Renal cortex interstitium (tissue), 15 donors: ENCODE results near the gene RBM12. TPM values are rescaled to one million over a fixed set of nuclear protein-coding genes. Genes with fewer than 3 reads are reported as not detected.
A peak's percentile ranks its signal among the peaks of the same experiment; 100 is the strongest.
"Not testable (repeated sequence)": the region's sequence is repeated elsewhere in the genome, so short reads cannot be mapped to it uniquely, and the experiment has no call there.

Experiments
- DNase-seq, 11 donors: peaks; one replicate each; pipeline ENCODE4 v3.0.0-alpha.2; 2013; ENCODE audit warnings: low read depth in 9 of 11, low spot score in 4 of 11; ENCODE audit errors: extremely low read depth in 1 of 11
- long read RNA-seq, 16 experiments: transcript quantifications; one replicate each; lab custom pipeline, GENCODE V29; 2026
- polyA plus RNA-seq, 3 donors: library from polyadenylated mRNA; unstranded; fragments of 120-200 nt; gene quantifications; one replicate each; pipeline ENCODE4 v1.2.1, GENCODE V29; 2013; ENCODE audit not compliant: insufficient read length in 3 of 3

Gene RBM12
- 100 to 1,000 TPM in 1 of 3 donors, 10 to 100 TPM in 2; 93.6 to 113 (median 95.4) TPM for polyA plus RNA-seq
- long read RNA-seq, donor 1, full-length matches to known transcripts = 33 of 33 reads
- long read RNA-seq, donor 1, partial matches to known transcripts = 0 of 33 reads
- long read RNA-seq, donor 1, other reads (novel, unspliced or antisense) = 0 of 33 reads
- long read RNA-seq, donor 2, full-length matches to known transcripts = 47 of 47 reads
- long read RNA-seq, donor 2, partial matches to known transcripts = 0 of 47 reads
- long read RNA-seq, donor 2, other reads (novel, unspliced or antisense) = 0 of 47 reads
- long read RNA-seq, donor 3, full-length matches to known transcripts = 85 of 90 reads
- long read RNA-seq, donor 3, partial matches to known transcripts = 5 of 90 reads
- long read RNA-seq, donor 3, other reads (novel, unspliced or antisense) = 0 of 90 reads
- long read RNA-seq, donor 4, full-length matches to known transcripts = 55 of 66 reads
- long read RNA-seq, donor 4, partial matches to known transcripts = 11 of 66 reads
- long read RNA-seq, donor 4, other reads (novel, unspliced or antisense) = 0 of 66 reads
- long read RNA-seq, donor 5, full-length matches to known transcripts = 122 of 148 reads
- long read RNA-seq, donor 5, partial matches to known transcripts = 26 of 148 reads
- long read RNA-seq, donor 5, other reads (novel, unspliced or antisense) = 0 of 148 reads
- long read RNA-seq, donor 6, full-length matches to known transcripts = 68 of 79 reads
- long read RNA-seq, donor 6, partial matches to known transcripts = 11 of 79 reads
- long read RNA-seq, donor 6, other reads (novel, unspliced or antisense) = 0 of 79 reads
- long read RNA-seq, donor 7, full-length matches to known transcripts = 55 of 60 reads
- long read RNA-seq, donor 7, partial matches to known transcripts = 5 of 60 reads
- long read RNA-seq, donor 7, other reads (novel, unspliced or antisense) = 0 of 60 reads
- long read RNA-seq, donor 8, full-length matches to known transcripts = 60 of 68 reads
- long read RNA-seq, donor 8, partial matches to known transcripts = 8 of 68 reads
- long read RNA-seq, donor 8, other reads (novel, unspliced or antisense) = 0 of 68 reads
- long read RNA-seq, donor 9, full-length matches to known transcripts = 84 of 84 reads
- long read RNA-seq, donor 9, partial matches to known transcripts = 0 of 84 reads
- long read RNA-seq, donor 9, other reads (novel, unspliced or antisense) = 0 of 84 reads
- long read RNA-seq, donor 10, full-length matches to known transcripts = 54 of 60 reads
- long read RNA-seq, donor 10, partial matches to known transcripts = 6 of 60 reads
- long read RNA-seq, donor 10, other reads (novel, unspliced or antisense) = 0 of 60 reads
- long read RNA-seq, donor 11, full-length matches to known transcripts = 40 of 40 reads
- long read RNA-seq, donor 11, partial matches to known transcripts = 0 of 40 reads
- long read RNA-seq, donor 11, other reads (novel, unspliced or antisense) = 0 of 40 reads
- long read RNA-seq, donor 12, full-length matches to known transcripts = 15 of 15 reads
- long read RNA-seq, donor 12, partial matches to known transcripts = 0 of 15 reads
- long read RNA-seq, donor 12, other reads (novel, unspliced or antisense) = 0 of 15 reads
- long read RNA-seq, donor 13, full-length matches to known transcripts = 95 of 102 reads
- long read RNA-seq, donor 13, partial matches to known transcripts = 7 of 102 reads
- long read RNA-seq, donor 13, other reads (novel, unspliced or antisense) = 0 of 102 reads
- long read RNA-seq, donor 14, full-length matches to known transcripts = 41 of 41 reads
- long read RNA-seq, donor 14, partial matches to known transcripts = 0 of 41 reads
- long read RNA-seq, donor 14, other reads (novel, unspliced or antisense) = 0 of 41 reads
- long read RNA-seq, donor 15, full-length matches to known transcripts = 48 of 48 reads
- long read RNA-seq, donor 15, partial matches to known transcripts = 0 of 48 reads
- long read RNA-seq, donor 15, other reads (novel, unspliced or antisense) = 0 of 48 reads
- long read RNA-seq, donor 16, full-length matches to known transcripts = 149 of 176 reads
- long read RNA-seq, donor 16, partial matches to known transcripts = 27 of 176 reads
- long read RNA-seq, donor 16, other reads (novel, unspliced or antisense) = 0 of 176 reads

- DNase-seq = peak; percentile 89 to 94 (median 91)
These were observed at the start of gene RBM12, which contains the start of gene CPNE1 for GRCh38 chr20:35664466-35665206. TSS of gene RBM12 (minus strand) at chr20:35664900. CDS start at chr20:35655322, 9,578 bp downstream. TSS of gene CPNE1 (minus strand) at chr20:35664900. CDS start at chr20:35632923, 31,977 bp downstream.

GRCh38 chr20:35714127-35714526, 49.4 kb upstream of the RBM12 start:
- no peak for DNase-seq

GRCh38 chr20:35713120-35713519, 48.4 kb upstream of the RBM12 start:
- not testable (repeated sequence) for DNase-seq

DNA sequence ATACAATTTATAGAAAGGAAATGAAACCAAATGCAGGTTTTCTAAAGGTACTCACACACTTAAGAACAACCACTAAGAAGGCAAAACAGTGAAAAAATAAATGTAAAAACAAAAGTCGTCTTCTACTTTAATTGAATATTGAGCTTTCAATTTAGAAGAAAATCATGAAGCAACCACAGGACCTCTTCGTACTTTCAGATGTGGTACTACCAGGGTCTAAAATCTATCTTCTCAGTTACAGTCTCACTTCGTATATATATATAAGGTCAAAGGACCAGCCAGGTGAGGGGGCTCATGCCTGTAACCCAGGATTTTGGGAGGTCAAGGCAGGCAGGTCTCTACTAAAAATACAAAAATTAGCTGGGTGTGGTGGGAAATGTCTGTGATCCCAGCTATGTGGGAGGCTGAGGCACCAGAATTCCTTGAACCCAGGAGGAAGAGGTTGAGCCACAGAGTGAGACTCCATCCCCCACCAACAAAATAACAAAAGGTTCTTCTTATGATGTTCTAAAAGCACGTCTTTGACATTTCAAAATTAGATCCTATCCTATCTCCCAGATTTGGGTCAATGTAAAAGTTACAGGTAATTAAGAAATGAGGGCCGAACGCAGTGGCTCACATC, 47.0 kb upstream of the RBM12 start:
- DNase-seq = no peak

GRCh38 chr20:35710884-35711587, 46.3 kb upstream of the RBM12 start:
- DNase-seq = no peak

GRCh38 chr20:35710039-35710438, 45.3 kb upstream of the RBM12 start:
- no peak for DNase-seq

DNA sequence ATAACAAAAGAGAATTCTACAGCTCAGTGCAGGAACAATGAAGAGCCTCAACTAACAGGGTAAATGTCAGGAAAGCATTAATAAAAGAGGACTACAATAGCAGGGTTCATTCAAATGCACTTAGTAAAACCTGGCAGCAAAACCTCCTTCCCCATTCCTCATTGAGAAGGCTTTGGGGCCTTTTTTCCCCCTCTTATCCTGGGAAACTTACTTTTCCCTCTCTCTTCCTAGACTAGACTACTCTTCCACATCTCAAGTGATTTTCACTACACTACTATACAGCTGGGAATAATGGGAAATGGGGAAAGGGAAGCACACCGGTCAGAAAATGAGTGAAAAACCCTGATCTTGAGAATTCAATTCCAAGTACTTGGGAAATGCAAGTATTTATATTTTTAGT, 44.6 kb upstream of the RBM12 start:
- DNase-seq = no peak

GRCh38 chr20:35708502-35708901, 43.8 kb upstream of the RBM12 start:
- no peak for DNase-seq

GRCh38 chr20:35706591-35707529, 42.2 kb upstream of the RBM12 start:
- DNase-seq = not testable (repeated sequence)

DNA sequence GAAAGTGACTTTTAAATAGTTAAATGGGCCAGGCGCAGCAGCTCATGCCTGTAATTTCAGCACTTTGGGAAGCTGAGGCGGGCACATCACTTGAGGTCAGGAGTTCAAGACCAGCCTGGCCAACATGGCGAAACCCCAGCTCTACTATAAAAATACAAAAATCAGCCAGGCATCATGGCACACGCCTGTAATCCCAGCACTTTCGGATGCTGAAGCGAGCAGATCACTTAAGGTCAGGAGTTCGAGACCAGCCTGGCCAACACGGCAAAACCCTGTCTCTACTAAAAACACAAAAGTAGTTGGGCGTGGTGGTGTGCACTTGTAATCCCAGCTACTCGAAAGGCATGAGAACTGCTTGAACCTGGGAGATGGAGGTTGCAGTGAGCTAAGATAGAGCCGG, 41.2 kb upstream of the RBM12 start:
- not testable (repeated sequence) for DNase-seq

DNA sequence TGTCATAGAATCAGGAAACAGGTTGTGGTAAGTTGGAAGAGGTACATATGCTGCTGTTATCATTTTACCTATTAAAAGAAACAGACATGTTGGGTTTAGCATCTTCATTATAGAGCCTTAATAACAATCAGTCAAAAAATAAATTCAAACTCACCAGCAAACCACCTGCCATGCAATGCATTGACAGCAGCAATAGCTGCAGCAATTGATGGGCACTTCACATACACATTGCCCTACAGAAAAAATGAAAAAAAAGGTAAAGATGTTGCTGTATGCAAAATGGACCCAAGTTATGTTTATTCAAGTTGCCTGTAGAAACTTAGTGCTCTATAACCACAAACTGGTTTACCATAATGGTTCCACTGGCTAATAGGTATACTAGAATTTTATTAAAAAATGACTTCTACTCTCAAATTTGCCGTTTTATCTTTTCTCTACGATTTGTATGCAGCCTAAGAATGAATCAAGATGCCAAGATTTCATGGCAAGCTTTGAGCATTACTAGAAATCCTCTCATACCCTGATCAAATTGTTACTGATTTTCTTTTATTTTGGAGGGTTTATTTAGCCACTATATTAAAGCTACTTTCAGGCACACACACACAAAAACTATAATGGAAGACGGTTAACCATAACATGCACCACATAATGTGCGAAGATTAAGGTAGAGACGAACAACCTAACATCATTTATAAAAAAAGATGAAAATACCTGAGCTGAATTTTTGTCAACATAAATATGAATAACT, 40.0 kb upstream of the RBM12 start:
- DNase-seq = no peak

DNA sequence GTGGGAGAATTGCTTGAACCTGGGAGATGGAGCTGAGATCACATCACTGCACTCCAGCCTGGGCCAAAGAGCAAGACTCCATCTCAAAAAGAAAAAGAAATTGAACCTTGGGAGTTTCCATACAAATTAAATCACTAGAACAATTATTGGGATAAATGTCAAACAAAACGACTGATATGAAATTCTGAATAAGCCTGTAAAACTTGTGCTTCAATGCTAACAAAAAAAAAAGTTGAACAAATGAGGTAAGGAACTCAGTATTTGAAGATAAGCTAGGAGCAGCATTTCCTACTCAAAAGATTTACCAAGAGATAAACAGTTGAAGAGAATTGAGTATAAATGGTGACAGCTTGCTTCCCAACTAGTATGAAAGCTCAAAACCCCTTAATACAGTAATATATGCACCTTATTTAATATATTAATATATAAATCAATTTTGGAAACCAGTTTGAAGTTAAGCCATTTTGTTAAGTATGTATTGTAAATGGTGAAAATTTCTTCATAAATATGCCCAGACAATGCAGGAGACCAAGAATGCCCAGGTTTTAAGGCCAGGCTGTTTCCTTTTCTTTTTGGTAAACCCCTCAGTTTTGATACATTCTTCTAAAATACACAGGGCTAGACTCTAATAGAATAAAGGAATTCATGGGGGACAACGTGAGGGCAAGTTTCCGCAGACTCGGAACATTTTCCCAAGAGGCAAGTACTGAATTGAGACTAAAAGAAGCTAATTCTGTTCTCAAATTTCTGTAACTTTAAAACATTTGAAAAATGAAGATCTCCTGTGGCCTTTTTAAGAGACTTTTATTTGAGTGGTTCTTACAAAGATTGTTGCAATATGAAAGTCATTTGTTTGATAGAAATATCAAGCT, 38.4 kb upstream of the RBM12 start:
- DNase-seq = no peak
